Astrocyte (in vitro differentiated cells and primary cell): ENCODE measurements around the gene IDI2. TPM values are rescaled to one million over a fixed set of nuclear protein-coding genes. Genes with fewer than 3 reads are reported as not detected.

Experiments used
- DNase-seq: peaks from one replicate; pipeline ENCODE4 v3.0.0-alpha.2; 2010; ENCODE audit warnings: low read depth
- FAIRE-seq: peaks from 2 replicates; lab custom pipeline; 2011; peaks lifted over from hg19 to GRCh38; lab: Jason Lieb, UNC
- H2AFZ ChIP-seq: 2 replicates; pipeline ENCODE4 v1.6.0; 2012; ENCODE audit warnings: low read depth, low read length, inconsistent platforms
- H3K27ac ChIP-seq: 2 replicates; pipeline ENCODE4 v1.5.1; 2011; ENCODE audit warnings: low read depth, low read length, inconsistent platforms
- H3K27me3 ChIP-seq: 2 replicates; pipeline ENCODE4 v1.6.0; 2011; ENCODE audit warnings: low read length, inconsistent platforms; ENCODE audit not compliant: insufficient read depth
- H3K36me3 ChIP-seq: 2 replicates; pipeline ENCODE4 v1.5.1; 2011; ENCODE audit warnings: low read length, inconsistent platforms; ENCODE audit not compliant: insufficient read depth
- H3K4me1 ChIP-seq: 2 replicates; pipeline ENCODE4 v1.5.1; 2011; ENCODE audit warnings: low read length, inconsistent platforms; ENCODE audit not compliant: insufficient read depth
- H3K4me2 ChIP-seq: 2 replicates; pipeline ENCODE4 v1.6.0; 2012; ENCODE audit warnings: low read length, inconsistent platforms
- H3K4me3 ChIP-seq: 2 replicates; pipeline ENCODE4 v1.5.1; 2011; ENCODE audit warnings: low read depth, mild to moderate bottlenecking, low read length, inconsistent platforms; ENCODE audit not compliant: insufficient read depth
- H3K79me2 ChIP-seq: 2 replicates; pipeline ENCODE4 v1.6.0; 2012; ENCODE audit warnings: mild to moderate bottlenecking, low read length, inconsistent platforms; ENCODE audit not compliant: insufficient read depth
- H3K9ac ChIP-seq: 2 replicates; pipeline ENCODE4 v1.6.0; 2012; ENCODE audit warnings: mild to moderate bottlenecking, low read length, inconsistent platforms
- H3K9me3 ChIP-seq: 2 replicates; pipeline ENCODE4 v1.5.1; 2012; ENCODE audit warnings: low read depth, mild to moderate bottlenecking, low read length, inconsistent platforms; ENCODE audit not compliant: insufficient read depth
- H4K20me1 ChIP-seq: 2 replicates; pipeline ENCODE4 v1.6.0; 2012; ENCODE audit warnings: low read length, inconsistent platforms; ENCODE audit not compliant: insufficient read depth
- H3K27ac Mint-ChIP-seq: one replicate; pipeline ENCODE4 v1.8.0; 2021; ENCODE audit warnings: mild to moderate bottlenecking, mixed read lengths; ENCODE audit not compliant: unreplicated experiment
- H3K27me3 Mint-ChIP-seq: one replicate; pipeline ENCODE4 v1.8.0; 2021; ENCODE audit warnings: low read depth, mixed read lengths; ENCODE audit not compliant: unreplicated experiment
- H3K36me3 Mint-ChIP-seq: one replicate; pipeline ENCODE4 v1.8.0; 2021; ENCODE audit warnings: low read depth, mixed read lengths; ENCODE audit not compliant: unreplicated experiment
- H3K4me1 Mint-ChIP-seq: one replicate; pipeline ENCODE4 v1.8.0; 2021; ENCODE audit warnings: low read depth, mixed read lengths; ENCODE audit not compliant: unreplicated experiment
- H3K4me3 Mint-ChIP-seq: one replicate; pipeline ENCODE4 v1.8.0; 2021; ENCODE audit warnings: mild to moderate bottlenecking, moderate library complexity, mixed read lengths; ENCODE audit not compliant: unreplicated experiment
- H3K9me3 Mint-ChIP-seq: one replicate; pipeline ENCODE4 v1.8.0; 2021; ENCODE audit warnings: mild to moderate bottlenecking, mixed read lengths; ENCODE audit not compliant: unreplicated experiment
- CTCF ChIP-seq: IDR thresholded peaks from 2 replicates; pipeline ENCODE4 v1.5.1; 2011; ENCODE audit warnings: low read depth, mild to moderate bottlenecking, inconsistent platforms, low read length, moderate library complexity; ENCODE audit not compliant: insufficient read depth
- EZH2 ChIP-seq: IDR thresholded peaks from 2 replicates; pipeline ENCODE4 v1.6.1; 2012; ENCODE audit warnings: mild to moderate bottlenecking, low read length, inconsistent platforms; ENCODE audit not compliant: insufficient read depth
- total RNA-seq: library from RNA; stranded (reverse); gene quantifications from 2 replicates; pipeline ENCODE4 v1.2.1, GENCODE V29; 2021

The IDI2 gene
- total RNA-seq, 1 donor from 2014 or later: not detected

DNA sequence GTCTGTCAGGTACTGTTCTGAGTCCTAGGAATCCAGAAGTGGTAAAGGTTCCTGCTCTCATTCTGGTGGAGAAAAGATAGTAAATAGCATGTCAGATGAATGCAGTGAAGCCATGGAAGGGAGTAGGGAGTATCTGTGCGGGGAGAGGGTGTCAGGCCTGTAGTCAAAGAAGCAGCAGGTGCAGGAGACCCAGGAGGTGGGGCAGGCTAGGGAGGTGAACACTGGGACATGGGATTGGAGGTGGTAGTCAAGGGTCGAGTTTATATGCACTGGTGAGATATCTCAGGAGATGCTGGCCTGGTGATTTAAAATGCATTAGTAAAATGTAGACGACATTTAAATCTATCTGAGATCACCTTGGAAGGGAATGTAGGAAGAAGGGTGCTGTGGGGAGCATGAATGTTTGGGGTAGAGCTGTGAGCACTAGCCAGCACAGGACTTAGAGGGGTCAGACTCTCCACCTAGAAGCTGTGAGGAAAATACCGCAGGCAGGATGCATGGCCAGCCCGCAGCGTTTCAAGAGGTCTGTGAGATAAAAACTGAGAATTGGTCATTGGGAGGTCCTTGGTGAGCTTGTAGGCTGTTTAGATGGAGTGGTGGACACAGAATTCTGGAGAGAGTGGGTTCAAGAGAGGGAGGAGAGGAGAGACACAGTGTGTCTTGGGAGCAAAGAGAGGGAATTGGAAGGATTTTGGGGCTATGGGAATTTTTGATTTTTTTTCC is 30.7 kb downstream of the IDI2 start:
- DNase-seq: no peak
- TF ChIP-seq EZH2: no peak
- no peak for TF ChIP-seq CTCF
- Histone ChIP-seq H4K20me1 (peaks cover 82% of the 10 kb centered on the region), H3K36me3 (peaks cover 75% of the 10 kb centered on the region), H3K4me2 (no peak overlapping the region), H3K9me3 (no peaks in the 10 kb centered on the region), H3K79me2 (peaks cover 97% of the 10 kb centered on the region), H3K9ac (no peak overlapping the region), H3K4me1 (no peaks in the 10 kb centered on the region), H3K4me3 (no peak overlapping the region), H3K27ac (no peak overlapping the region), H2AFZ (no peak overlapping the region), H3K27me3 (no peaks in the 10 kb centered on the region)
- Mint-ChIP-seq H3K27ac (no peak overlapping the region), H3K36me3 (peaks cover 32% of the 10 kb centered on the region), H3K4me1 (peaks cover 9% of the 10 kb centered on the region), H3K4me3 (no peak overlapping the region), H3K27me3 (no peaks in the 10 kb centered on the region), H3K9me3 (no peaks in the 10 kb centered on the region)
- no peak for FAIRE-seq

DNA sequence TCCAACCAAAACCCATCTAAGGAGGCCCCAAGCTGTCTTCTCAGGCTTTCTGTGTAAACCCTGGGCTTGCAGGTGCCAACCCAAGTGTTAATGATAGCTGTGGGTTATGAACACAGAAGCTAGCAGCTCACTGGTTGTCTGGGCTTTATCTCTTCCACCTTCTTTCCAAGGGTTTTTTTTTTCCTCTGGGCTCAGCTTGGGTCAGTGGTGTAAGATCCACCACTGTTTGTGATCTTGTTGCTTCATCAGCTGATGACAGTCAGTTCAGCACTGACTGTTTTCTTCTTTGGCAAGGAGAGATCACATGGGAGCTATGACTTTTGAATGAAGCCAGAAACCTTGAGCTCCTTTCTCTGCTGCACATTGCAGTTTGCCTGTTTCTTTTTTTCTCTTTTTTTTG is 32.8 kb downstream of the IDI2 start:
- Histone ChIP-seq H3K9me3 (no peaks in the 10 kb centered on the region), H3K9ac (no peak overlapping the region), H3K4me2 (no peak overlapping the region), H3K4me3 (no peak overlapping the region), H3K4me1 (peaks cover 3% of the 10 kb centered on the region), H3K36me3 (peaks cover 57% of the 10 kb centered on the region), H2AFZ (no peak overlapping the region), H3K27me3 (no peaks in the 10 kb centered on the region), H4K20me1 (peaks cover 74% of the 10 kb centered on the region), H3K79me2 (peaks cover 97% of the 10 kb centered on the region), H3K27ac (no peak overlapping the region)
- Mint-ChIP-seq H3K27ac (no peak overlapping the region), H3K4me1 (peaks cover 13% of the 10 kb centered on the region), H3K9me3 (no peaks in the 10 kb centered on the region), H3K4me3 (no peak overlapping the region), H3K27me3 (no peaks in the 10 kb centered on the region), H3K36me3 (peaks cover 29% of the 10 kb centered on the region)
- DNase-seq: no peak
- no peak for FAIRE-seq
- TF ChIP-seq EZH2 (no peak), CTCF (no peak)

- Histone ChIP-seq H3K9ac (no peak overlapping the region), H3K4me2 (no peak overlapping the region), H3K36me3 (peaks cover 53% of the 10 kb centered on the region), H3K27me3 (no peaks in the 10 kb centered on the region), H3K9me3 (no peaks in the 10 kb centered on the region), H4K20me1 (peaks cover 70% of the 10 kb centered on the region), H3K4me1 (peaks cover 5% of the 10 kb centered on the region), H3K79me2 (peaks cover 96% of the 10 kb centered on the region), H3K4me3 (no peak overlapping the region), H3K27ac (no peak overlapping the region), H2AFZ (no peak overlapping the region)
- no peaks in the 10 kb centered on the region for H3K9me3 Mint-ChIP-seq
- no peak for DNase-seq
- no peak for FAIRE-seq
- no peak for TF ChIP-seq CTCF
- no peak for TF ChIP-seq EZH2
- no peak overlapping the region for H3K4me3 Mint-ChIP-seq
- peaks cover 29% of the 10 kb centered on the region for H3K36me3 Mint-ChIP-seq
- no peak overlapping the region for H3K27ac Mint-ChIP-seq
- peaks cover 13% of the 10 kb centered on the region for H3K4me1 Mint-ChIP-seq
- H3K27me3 Mint-ChIP-seq: no peaks in the 10 kb centered on the region
Measured at GRCh38 chr10:992467-992866, 33.2 kb downstream of the IDI2 start.
